Measurements from ENCODE around the gene SARM1. TPM values are rescaled to one million over a fixed set of nuclear protein-coding genes. Genes with fewer than 3 reads are reported as not detected.

SARM1 gene
- total and polyA plus RNA-seq, 2 of the 13 experiments (the other 11 are each of a cell fraction or from before 2014, with no cell fraction given) = 0.73 to 0.86 TPM

GRCh38 chr17:28372945-28373274 lies 1.4 kb downstream of the SARM1 start:
- no peak overlapping the region for H3K27ac ChIP-seq (ENCODE audit: extremely low read length, insufficient read depth, low read length)
- H3K4me3 ChIP-seq (replicated peaks in 1 of 3; ENCODE audit: insufficient read depth in 1 of 3, low read depth in 2 of 3, low read length in 3 of 3) = no peak overlapping the region
- peaks cover 34% of the 10 kb centered on the region for H3K4me1 ChIP-seq (ENCODE audit: insufficient read depth, low read length)
- FAIRE-seq (no peak), ATAC-seq (no peak), DNase-seq (ENCODE audit: low spot score) (no peak)
- H3K36me3 ChIP-seq (replicated peaks in 1 of 2; ENCODE audit: control insufficient read depth in 1 of 2, insufficient read depth in 2 of 2, low read length in 2 of 2) = no peaks in the 10 kb centered on the region
- 90% methylated on average over 6 of the region's 6 CpGs for WGBS (ENCODE audit: low lambda C conversion rate)
- intact Hi-C loops (cut with micrococcal nuclease; ENCODE audit: unreplicated experiment) (no loop called here), in situ Hi-C loops (cut with HindIII; ENCODE audit: extremely low pct_ligation_motif_present, low pct_unique_long_range_greater_than_20kb) (no loop called here)
- H3K9me3 ChIP-seq (ENCODE audit: low read length) = no peaks in the 10 kb centered on the region
- H3K9ac ChIP-seq (ENCODE audit: insufficient read depth, low read depth, low read length) = no peak overlapping the region
- BruUV-seq (replicated peaks) = no TSS peak
- POLR2A ChIA-PET = interaction anchor here (1.0 kb wide), 1 partner anchor 16 kb away, joined by 4 read pairs; the partner anchor contains the start of gene POLDIP2
- H2AFZ ChIP-seq (ENCODE audit: low read length) = no peak overlapping the region
- no peaks in the 10 kb centered on the region for H4K20me1 ChIP-seq (ENCODE audit: insufficient read depth, low read length)
- CTCF ChIA-PET (ENCODE audit: low intra/inter-chr PET ratio, low total read pairs) = no interaction called here
- H3K27me3 ChIP-seq (ENCODE audit: control insufficient read depth in 1 of 2, insufficient read depth in 2 of 2, low read length in 2 of 2) = no peaks in the 10 kb centered on the region
- peaks cover 7% of the 10 kb centered on the region for H3K79me2 ChIP-seq (ENCODE audit: insufficient read depth, low read length)
- H3K4me2 ChIP-seq (ENCODE audit: low read depth, low read length) = no peak overlapping the region
- no peak for TF ChIP-seq ZNF318 (CRISPR knock-in tag; IDR thresholded peaks at IDR 0.05)
- no peak for TF ChIP-seq SALL1 (CRISPR knock-in tag; IDR thresholded peaks at IDR 0.05)
- no peak for TF ChIP-seq ZHX2 (IDR thresholded peaks at IDR 0.05; ENCODE audit: low read depth)
- TF ChIP-seq ZHX2 (CRISPR knock-in tag; IDR thresholded peaks at IDR 0.05; ENCODE audit: borderline replicate concordance) = no peak
- TF ChIP-seq ZNF329 (CRISPR knock-in tag; IDR thresholded peaks at IDR 0.05; ENCODE audit: low read depth) = no peak
- no peak for TF ChIP-seq ZMYM3 (CRISPR knock-in tag; IDR thresholded peaks at IDR 0.05)
- no peak for TF ChIP-seq ZZZ3 (CRISPR knock-in tag; IDR thresholded peaks at IDR 0.05; ENCODE audit: borderline replicate concordance)
